NCI-H226 (cell line): ENCODE data around the gene LRP2.
"Not testable (repeated sequence)": the region's sequence is repeated elsewhere in the genome, so short reads cannot be mapped to it uniquely, and the experiment has no call there.

Experiments used
- DNase-seq: peaks from one replicate; pipeline ENCODE4 v3.0.0-alpha.2; 2015

Gene LRP2

GRCh38 chr2:169345486-169346437, 16.6 kb downstream of the LRP2 start:
- no peak for DNase-seq

DNA sequence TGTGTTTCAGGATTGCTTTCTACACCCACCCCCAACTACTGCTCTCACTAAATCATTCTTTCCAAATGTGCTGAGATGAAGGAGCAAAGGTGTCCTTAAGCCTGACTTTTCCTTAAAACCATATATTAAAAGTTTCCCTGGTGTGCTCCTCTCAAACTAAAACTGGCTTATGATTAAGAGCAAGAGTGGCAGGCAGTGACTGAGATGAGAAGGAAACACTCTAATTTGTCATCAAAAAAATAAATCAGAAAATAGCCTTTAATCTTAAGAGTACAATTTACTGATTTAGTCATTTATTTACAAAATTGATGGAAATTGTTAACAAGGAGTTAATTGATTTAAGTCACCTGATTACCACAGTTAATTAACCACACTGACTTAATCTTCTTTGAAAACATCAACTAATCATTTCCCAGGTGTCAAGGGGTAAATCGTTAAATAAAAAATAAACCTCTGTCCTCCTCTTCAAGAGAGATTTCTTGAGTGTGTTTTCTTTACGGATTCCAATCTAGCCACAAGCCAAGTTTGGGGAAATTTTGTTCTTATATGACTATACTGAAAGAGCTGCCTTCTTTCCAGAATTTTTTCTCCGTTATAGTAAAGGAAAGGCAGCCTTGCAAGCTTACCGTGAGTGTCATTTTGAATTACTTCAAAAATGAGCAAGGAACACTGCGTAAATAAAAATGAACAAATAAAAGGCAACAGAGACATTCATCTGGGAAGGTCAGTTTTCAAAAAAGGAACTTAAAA, 17.4 kb downstream of the LRP2 start:
- DNase-seq: no peak

- DNase-seq: no peak
These were observed 19.1 kb downstream of the LRP2 start for GRCh38 chr2:169343202-169343601.

GRCh38 chr2:169339657-169340056, 22.7 kb downstream of the LRP2 start:
- DNase-seq: no peak

GRCh38 chr2:169336695-169337094, 25.6 kb downstream of the LRP2 start:
- DNase-seq: no peak

DNA sequence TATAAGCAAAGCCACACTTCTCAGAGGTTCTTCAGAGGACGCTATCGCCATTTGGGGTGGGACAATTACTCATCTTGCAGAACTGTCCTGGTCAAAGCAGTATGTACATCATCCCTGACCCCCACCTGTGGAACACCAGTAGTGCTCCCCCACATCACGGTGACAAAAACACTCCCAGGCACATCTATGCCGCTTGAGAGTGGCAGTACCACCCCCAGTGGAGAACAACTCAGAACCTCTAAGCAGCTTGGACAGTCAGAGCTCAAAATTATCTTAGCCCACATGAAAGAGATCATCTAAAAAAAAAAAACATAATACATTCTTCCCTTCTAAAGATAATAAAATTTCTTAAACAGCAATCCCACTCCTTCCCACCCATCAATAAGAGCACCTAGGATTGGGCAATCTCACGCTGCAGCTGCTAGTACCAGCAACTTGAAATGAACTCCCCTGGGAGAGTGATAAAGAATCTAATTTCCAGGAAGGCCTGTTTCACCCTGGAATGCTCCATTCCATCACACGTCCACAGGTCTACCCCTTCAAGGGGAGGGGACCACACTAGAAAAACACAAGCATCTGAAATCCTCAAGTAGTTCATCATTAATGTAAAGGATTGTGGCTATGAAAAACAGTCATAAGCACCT, 31.7 kb downstream of the LRP2 start:
- no peak for DNase-seq

GRCh38 chr2:169329688-169330554, 32.4 kb downstream of the LRP2 start:
- DNase-seq: no peak

- DNase-seq: no peak
These were observed 33.5 kb downstream of the LRP2 start for GRCh38 chr2:169328785-169329184.

DNA sequence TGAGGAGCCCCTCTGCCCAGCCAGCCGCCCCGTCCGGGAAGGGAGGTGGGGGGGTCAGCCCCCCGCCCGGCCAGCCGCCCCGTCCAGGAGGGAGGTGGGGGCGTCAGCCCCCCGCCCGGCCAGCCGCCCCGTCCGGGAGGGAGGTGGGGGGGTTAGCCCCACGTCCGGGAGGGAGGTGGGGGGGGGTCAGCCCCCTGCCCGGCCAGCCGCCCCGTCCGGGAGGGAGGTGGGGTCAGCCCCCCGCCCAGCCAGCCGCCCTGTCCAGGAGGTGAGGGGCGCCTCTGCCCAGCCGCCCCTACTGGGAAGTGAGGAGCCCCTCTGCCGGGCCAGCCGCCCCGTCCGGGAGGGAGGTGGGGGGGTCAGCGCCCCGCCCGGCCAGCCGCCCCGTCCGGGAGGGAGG, 34.5 kb downstream of the LRP2 start:
- not testable (repeated sequence) for DNase-seq

- not testable (repeated sequence) for DNase-seq
These were observed 36.4 kb downstream of the LRP2 start for GRCh38 chr2:169325886-169326285.

- DNase-seq: peak; percentile 26
These were observed 37.6 kb downstream of the LRP2 start for GRCh38 chr2:169324581-169325260.

DNA sequence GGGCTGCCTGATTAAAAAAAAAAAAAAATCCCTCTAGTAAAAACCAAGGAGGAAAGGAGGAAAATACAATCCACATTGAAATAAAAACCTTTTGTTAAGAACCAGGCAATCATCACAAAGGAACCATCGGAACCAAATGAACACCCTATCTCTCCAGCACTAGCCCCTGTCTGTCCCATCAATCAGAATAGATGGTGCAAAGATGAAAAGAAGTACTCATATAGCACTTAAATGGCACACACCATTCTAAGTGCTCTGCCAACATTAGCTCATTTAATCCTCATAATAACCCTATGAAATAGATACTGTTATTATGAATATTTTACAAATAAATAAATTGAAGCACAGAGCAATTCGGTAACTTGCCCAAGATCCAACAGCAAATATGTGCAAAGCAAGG, 38.5 kb downstream of the LRP2 start:
- no peak for DNase-seq

DNA sequence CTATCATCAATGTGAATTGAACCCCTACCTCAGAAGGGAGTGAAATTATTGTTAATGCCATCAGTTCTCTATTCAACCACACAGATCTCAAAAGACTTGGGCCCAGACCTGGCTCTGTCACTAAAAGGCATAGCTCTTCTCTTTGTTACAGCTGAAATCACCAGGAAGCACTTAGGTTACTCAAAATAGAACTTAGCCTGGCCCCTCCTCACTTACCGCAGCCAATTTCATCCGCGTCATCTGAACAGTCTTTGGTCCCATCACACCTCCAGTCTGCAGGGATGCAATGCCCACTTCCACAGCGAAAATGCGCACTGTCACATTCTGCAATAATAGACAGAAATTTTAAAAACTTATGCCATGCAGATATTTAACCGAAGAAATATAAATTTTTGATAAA, 41.8 kb downstream of the LRP2 start:
- no peak for DNase-seq

DNA sequence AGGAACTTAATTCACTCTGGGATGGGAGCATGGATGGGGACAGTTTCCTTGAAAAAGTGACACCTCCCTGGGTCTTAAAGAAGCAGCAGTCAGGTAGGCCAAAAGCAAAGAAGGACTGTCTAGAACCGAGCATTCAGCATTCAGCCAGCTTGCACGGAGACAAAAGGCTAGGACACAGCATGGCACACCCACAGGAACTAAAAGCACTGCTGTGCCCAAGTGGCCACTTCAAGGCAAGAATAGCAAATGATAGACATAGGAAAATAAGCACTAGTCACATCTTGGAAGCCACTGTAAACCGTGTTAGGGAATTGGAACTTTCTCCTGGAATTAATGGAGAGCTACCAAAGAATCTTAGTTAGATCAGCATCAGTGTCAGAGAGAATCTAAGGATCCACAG, 47.0 kb downstream of the LRP2 start:
- no peak for DNase-seq

DNA sequence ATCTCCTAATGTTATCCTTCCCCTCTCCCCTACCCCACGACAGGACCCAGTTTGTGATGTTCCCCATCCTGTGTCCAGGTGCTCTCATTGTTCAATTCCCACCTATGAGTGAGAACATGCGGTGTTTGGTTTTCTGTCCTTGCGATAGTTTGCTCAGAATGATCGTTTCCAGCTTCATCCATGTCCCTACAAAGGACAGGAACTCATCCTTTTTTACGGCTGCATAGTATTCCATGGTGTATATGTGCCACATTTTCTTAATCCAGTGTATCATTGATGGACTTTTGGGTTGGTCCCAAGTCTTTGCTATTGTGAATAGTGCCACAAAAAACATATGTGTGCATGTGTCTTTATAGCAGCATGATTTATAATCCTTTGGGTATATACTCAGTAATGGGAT, 54.0 kb downstream of the LRP2 start:
- not testable (repeated sequence) for DNase-seq

DNA sequence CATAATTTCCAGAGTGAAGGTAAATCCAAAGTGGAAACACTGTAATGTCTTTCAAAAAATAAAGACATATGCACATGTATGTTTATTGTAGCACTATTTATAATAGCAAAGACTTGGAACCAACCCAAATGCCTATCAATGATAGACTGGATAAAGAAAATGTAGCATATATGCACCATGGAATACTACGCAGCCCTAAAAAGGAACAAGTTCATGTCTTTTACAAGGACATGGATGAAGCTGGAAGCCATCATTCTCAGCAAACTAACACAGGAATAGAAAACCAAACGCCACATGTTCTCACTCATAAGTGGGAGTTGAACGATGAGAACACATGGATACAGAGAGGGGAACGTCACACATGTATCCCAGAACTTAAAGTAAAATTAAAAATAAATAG, 57.6 kb downstream of the LRP2 start:
- DNase-seq: not testable (repeated sequence)

- DNase-seq: no peak
These were observed 58.6 kb downstream of the LRP2 start for GRCh38 chr2:169303579-169304305.

DNA sequence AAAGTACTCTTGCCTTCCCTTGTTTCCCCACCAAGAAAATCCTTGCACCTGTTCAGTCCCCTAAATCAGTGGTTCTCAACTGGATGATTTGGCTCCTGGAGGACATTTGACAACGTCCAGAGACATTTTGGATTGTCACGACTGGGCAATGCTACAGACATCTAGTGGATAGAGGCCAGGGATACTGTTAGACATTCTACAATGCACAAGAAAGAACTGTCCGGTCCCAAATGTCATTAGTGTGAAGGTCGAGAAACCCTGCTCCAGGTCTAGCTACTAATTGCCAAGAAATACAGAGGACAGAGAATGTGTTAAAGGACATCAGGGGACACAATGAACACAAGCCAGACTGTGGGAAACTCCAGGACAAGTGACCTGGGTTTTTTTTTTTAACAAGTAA, 60.0 kb downstream of the LRP2 start:
- no peak for DNase-seq

- no peak for DNase-seq
These were observed 60.6 kb downstream of the LRP2 start for GRCh38 chr2:169301596-169302335.
